Activated CD8-positive, alpha-beta T cell treated with anti-CD3 and anti-CD28 coated beads, Interleukin-2, amount 10 ng/mL, durations not matched to agents 7 days and 5 days (primary cell): ENCODE measurements around the gene GAGE12D. TPM values are rescaled to one million over a fixed set of nuclear protein-coding genes. Genes with fewer than 3 reads are reported as not detected.

Experiments
- total RNA-seq, 2 experiments: library from RNA; stranded (reverse); gene quantifications; one replicate each; pipeline ENCODE4 v1.2.3, GENCODE V29; 2021

The GAGE12D gene
- total RNA-seq, 2 experiments from 2014 or later: not detected

Other genes starting within 250 kb of the GAGE12D start
- gene GAGE10, start 238.1 kb upstream of the GAGE12D start, total RNA-seq: not detected
- not detected for gene GAGE12J, start 219.7 kb upstream of the GAGE12D start, total RNA-seq
- not detected for gene GAGE13, start 210.2 kb upstream of the GAGE12D start, total RNA-seq
- not detected for gene GAGE12C, start 9.6 kb upstream of the GAGE12D start, total RNA-seq
- not detected for gene GAGE12E, start 9.6 kb downstream of the GAGE12D start, total RNA-seq
- gene GAGE12F, start 19.1 kb downstream of the GAGE12D start, total RNA-seq: not detected
- gene GAGE12G, start 28.7 kb downstream of the GAGE12D start, total RNA-seq: not detected
- gene GAGE12H, start 38.2 kb downstream of the GAGE12D start, total RNA-seq: not detected
- gene GAGE2A, start 47.8 kb downstream of the GAGE12D start, total RNA-seq: not detected
- not detected for gene GAGE1, start 57.3 kb downstream of the GAGE12D start, total RNA-seq
- gene PAGE1, start 154.3 kb downstream of the GAGE12D start, total RNA-seq: not detected